PC-3 (cell line): ENCODE results near the gene ELAVL3. TPM values are rescaled to one million over a fixed set of nuclear protein-coding genes. Genes with fewer than 3 reads are reported as not detected.

Experiments used
- ATAC-seq: fragments of 200-7000 bp; cut with Tn5 transposase; 2 replicates; pipeline ENCODE4 v1.9.1; 2020; ENCODE audit warnings: mild to moderate bottlenecking, moderate library complexity
- BruUV-seq: library from RNA; stranded (reverse); fragments of 400-500 nt; replicated peaks from 2 replicates; lab custom pipeline; 2021; lab: Mats Ljungman, UMichigan
- CTCF ChIA-PET: fragments of 300-600 bp; sonication (Branson Sonifier 250); formaldehyde crosslinking; loops from one replicate; lab custom pipeline; 2022; ENCODE audit warnings: antibody characterized with exemption; lab: Charles Lee
- POLR2A ChIA-PET: fragments of 300-600 bp; sonication (Branson Sonifier 250); formaldehyde crosslinking; loops from one replicate; lab custom pipeline; 2022; ENCODE audit warnings: antibody characterized with exemption; ENCODE audit not compliant: unreplicated experiment; lab: Charles Lee
- DNase-seq: peaks from one replicate; pipeline ENCODE4 v3.0.0-alpha.2; 2015
- H2AFZ ChIP-seq: fragments of 300-600 bp; sonication (generic); 2 replicates; pipeline ENCODE4 v1.6.0; 2016; ENCODE audit warnings: antibody characterized with exemption, low read length
- H3F3A ChIP-seq: fragments of 300-600 bp; sonication (generic); one replicate; pipeline ENCODE4 v1.6.0; 2017; ENCODE audit warnings: antibody characterized with exemption, low read length, control low read depth, mild to moderate bottlenecking; ENCODE audit not compliant: unreplicated experiment
- H3K27ac ChIP-seq: fragments of 300-600 bp; sonication (generic); 2 replicates; pipeline ENCODE4 v1.5.1; 2016; ENCODE audit warnings: mild to moderate bottlenecking, low read length
- H3K27me3 ChIP-seq: fragments of 300-600 bp; sonication (generic); 2 replicates; pipeline ENCODE4 v1.6.1; 2016; ENCODE audit warnings: low read length, mixed read lengths
- H3K36me3 ChIP-seq: fragments of 300-600 bp; sonication (generic); 2 replicates; pipeline ENCODE4 v1.6.1; 2016; ENCODE audit warnings: low read depth, mixed run types, low read length, mixed read lengths
- H3K4me1 ChIP-seq: fragments of 300-600 bp; sonication (generic); 2 replicates; pipeline ENCODE4 v1.5.1; 2016; ENCODE audit warnings: low read length; ENCODE audit not compliant: insufficient read depth
- H3K4me2 ChIP-seq: fragments of 300-600 bp; sonication (generic); 2 replicates; pipeline ENCODE4 v1.6.0; 2016; ENCODE audit warnings: low read length
- H3K4me3 ChIP-seq: fragments of 300-600 bp; sonication (generic); 2 replicates; pipeline ENCODE4 v1.5.1; 2016; ENCODE audit warnings: mild to moderate bottlenecking, low read length, mixed read lengths
- H3K79me2 ChIP-seq: fragments of 300-600 bp; sonication (generic); 2 replicates; pipeline ENCODE4 v1.6.1; 2017; ENCODE audit warnings: low read length, mixed read lengths
- H3K9ac ChIP-seq: fragments of 300-600 bp; sonication (generic); 2 replicates; pipeline ENCODE4 v1.6.0; 2016; ENCODE audit warnings: mild to moderate bottlenecking, low read length
- H3K9me2 ChIP-seq: fragments of 300-600 bp; sonication (generic); replicated peaks from 2 replicates; pipeline ENCODE4 v1.6.1; 2016; ENCODE audit warnings: mixed run types, low read length, mixed read lengths
- H3K9me3 ChIP-seq: fragments of 300-600 bp; sonication (generic); 2 replicates; pipeline ENCODE4 v1.6.1; 2016; ENCODE audit warnings: low read length, mixed read lengths
- H4K20me1 ChIP-seq: fragments of 300-600 bp; sonication (generic); 2 replicates; pipeline ENCODE4 v1.6.1; 2016; ENCODE audit warnings: low read length, mixed read lengths
- EZH2 ChIP-seq: fragments of 300-600 bp; sonication (generic); IDR thresholded peaks from one replicate; pipeline ENCODE4 v1.6.1; 2017; ENCODE audit warnings: antibody characterized with exemption, mild to moderate bottlenecking, low read length; ENCODE audit not compliant: unreplicated experiment
- EZH2phosphoT487 ChIP-seq: fragments of 300-600 bp; sonication (generic); IDR thresholded peaks from 2 replicates; pipeline ENCODE4 v1.6.1; 2018; ENCODE audit warnings: mild to moderate bottlenecking, antibody characterized with exemption, low read length, borderline replicate concordance
- intact Hi-C: fragments of 100-400 bp; cut with micrococcal nuclease; formaldehyde crosslinking; loops from 2 replicates; pipeline ENCODE4 v1.9.0; 2023
- total RNA-seq: library from RNA; depleted of rRNA; stranded (reverse); fragments of >200 nt; gene quantifications from 2 replicates; pipeline ENCODE4 v1.2.3, GENCODE V29; 2014
- TF ChIP-seq, protein P1 (sequence below): fragments of 300-600 bp; sonication (generic); conservative IDR thresholded peaks from 2 replicates; pipeline ENCODE4 v1.5.1; 2017; ENCODE audit warnings: antibody characterized with exemption, low read depth, mild to moderate bottlenecking, low read length

The ELAVL3 gene
- total RNA-seq, 1 experiment from 2014 or later: not detected

DNA sequence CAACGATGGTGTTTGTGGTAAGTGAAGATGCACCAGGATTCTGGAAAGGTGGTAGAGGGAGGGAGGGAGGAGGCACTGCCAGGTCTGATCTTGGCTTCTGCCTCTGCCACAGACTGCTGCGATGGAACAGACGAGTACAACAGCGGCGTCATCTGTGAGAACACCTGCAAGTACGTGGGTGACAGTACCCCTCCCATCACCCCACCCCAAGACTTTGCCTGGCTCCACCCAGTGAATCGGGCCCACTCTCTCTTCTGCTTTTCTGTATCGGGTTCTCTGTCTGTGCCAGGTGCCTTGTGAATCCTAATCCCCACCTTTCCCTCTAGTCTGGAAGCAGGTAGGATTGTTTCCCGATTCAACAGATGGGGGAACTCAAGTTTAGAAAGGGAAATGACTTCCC is 42.9 kb downstream of the ELAVL3 start:
- Histone ChIP-seq H3K36me3 (peaks cover 25% of the 10 kb centered on the region), H3K79me2 (peaks cover 43% of the 10 kb centered on the region), H3K4me1 (peaks cover 13% of the 10 kb centered on the region), H3K9ac (no peak overlapping the region), H3K9me3 (no peaks in the 10 kb centered on the region), H3K4me3 (no peak overlapping the region), H4K20me1 (no peaks in the 10 kb centered on the region), H3K27me3 (no peaks in the 10 kb centered on the region), H2AFZ (no peak overlapping the region), H3K4me2 (no peak overlapping the region), H3F3A (no peaks in the 10 kb centered on the region), H3K27ac (no peak overlapping the region), H3K9me2 (no peaks in the 10 kb centered on the region)
- intact Hi-C loops: loop anchor here (5.0 kb wide), 1 partner anchor 146 kb away; no protein-coding TSS in a partner anchor
- TF ChIP-seq, protein P1, sequence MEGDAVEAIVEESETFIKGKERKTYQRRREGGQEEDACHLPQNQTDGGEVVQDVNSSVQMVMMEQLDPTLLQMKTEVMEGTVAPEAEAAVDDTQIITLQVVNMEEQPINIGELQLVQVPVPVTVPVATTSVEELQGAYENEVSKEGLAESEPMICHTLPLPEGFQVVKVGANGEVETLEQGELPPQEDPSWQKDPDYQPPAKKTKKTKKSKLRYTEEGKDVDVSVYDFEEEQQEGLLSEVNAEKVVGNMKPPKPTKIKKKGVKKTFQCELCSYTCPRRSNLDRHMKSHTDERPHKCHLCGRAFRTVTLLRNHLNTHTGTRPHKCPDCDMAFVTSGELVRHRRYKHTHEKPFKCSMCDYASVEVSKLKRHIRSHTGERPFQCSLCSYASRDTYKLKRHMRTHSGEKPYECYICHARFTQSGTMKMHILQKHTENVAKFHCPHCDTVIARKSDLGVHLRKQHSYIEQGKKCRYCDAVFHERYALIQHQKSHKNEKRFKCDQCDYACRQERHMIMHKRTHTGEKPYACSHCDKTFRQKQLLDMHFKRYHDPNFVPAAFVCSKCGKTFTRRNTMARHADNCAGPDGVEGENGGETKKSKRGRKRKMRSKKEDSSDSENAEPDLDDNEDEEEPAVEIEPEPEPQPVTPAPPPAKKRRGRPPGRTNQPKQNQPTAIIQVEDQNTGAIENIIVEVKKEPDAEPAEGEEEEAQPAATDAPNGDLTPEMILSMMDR: no peak
- TF ChIP-seq EZH2: no peak
- TF ChIP-seq EZH2phosphoT487: no peak
- ATAC-seq: no peak
- no TSS peak for BruUV-seq
- POLR2A ChIA-PET: no interaction called here
- no peak for DNase-seq
- CTCF ChIA-PET: interaction anchor here (0.7 kb wide), 1 partner anchor 55 kb away, joined by 6 read pairs; no protein-coding TSS in a partner anchor

DNA sequence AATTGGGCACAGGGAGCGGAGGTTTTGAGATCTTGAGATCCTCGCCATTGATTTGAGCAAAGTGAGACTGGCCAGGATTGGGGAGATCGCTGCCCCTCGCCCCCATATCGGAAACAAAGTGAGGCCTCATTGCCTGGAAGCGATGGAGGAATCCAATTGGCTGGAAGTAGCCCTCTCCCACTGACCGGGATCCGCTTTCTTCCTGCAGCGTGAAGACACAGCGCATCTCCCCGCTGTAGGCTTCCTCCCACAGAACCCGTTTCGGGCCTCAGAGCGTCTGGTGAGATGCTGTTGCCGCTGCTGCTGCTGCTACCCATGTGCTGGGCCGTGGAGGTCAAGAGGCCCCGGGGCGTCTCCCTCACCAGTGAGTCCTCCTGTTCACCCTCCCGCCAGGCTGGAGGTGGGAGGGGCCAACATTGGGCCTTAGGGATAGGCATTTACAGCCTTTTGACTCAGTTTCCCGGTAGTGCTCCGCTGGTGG is 45.0 kb downstream of the ELAVL3 start:
- POLR2A ChIA-PET: interaction anchor here (0.5 to 0.9 kb wide), 4 partner anchors 59 to 1357 kb away, joined by 3 to 6 read pairs (median 5); partner anchors contain the start of gene ECSIT
- Histone ChIP-seq H3K27ac (peak overlapping the region; percentile 23), H3K79me2 (peaks cover 29% of the 10 kb centered on the region)

More for the DNA sequence above, 45.0 kb downstream of the ELAVL3 start:
- Histone ChIP-seq H3K9ac (peak overlapping the region; percentile 88), H3K9me2 (no peaks in the 10 kb centered on the region), H4K20me1 (no peaks in the 10 kb centered on the region), H3F3A (no peaks in the 10 kb centered on the region), H3K27me3 (no peaks in the 10 kb centered on the region), H3K4me3 (peak overlapping the region; percentile 87), H3K9me3 (no peaks in the 10 kb centered on the region), H3K4me1 (peaks cover 13% of the 10 kb centered on the region), H2AFZ (peak overlapping the region; percentile 98), H3K4me2 (peak overlapping the region; percentile 94), H3K36me3 (peaks cover 15% of the 10 kb centered on the region)
- DNase-seq (peak; percentile 28), ATAC-seq (peak; percentile 4)
- intact Hi-C loops: loop anchor here (1.0 to 5.0 kb wide), 4 partner anchors 55 to 144 kb away; partner anchors contain the start of genes RAB3D and ZNF653
- TSS peak; percentile 79 for BruUV-seq
- no peak for TF ChIP-seq EZH2phosphoT487
- TF ChIP-seq EZH2: no peak
- TF ChIP-seq, protein P1: no peak
- CTCF ChIA-PET: interaction anchor here (0.6 to 1.4 kb wide), 8 partner anchors 16 to 196 kb away, joined by 3 to 29 read pairs (median 6); partner anchors contain the start of genes ECSIT and RGL3
